C4-2B (cell line): Measurements from ENCODE around the gene INSIG2.

Experiments
- H3K27ac ChIP-seq: fragments of 450-650 bp; 2 replicates; pipeline ENCODE4 v1.5.1; 2017
- CTCF ChIP-seq: fragments of 450-650 bp; conservative IDR thresholded peaks from 2 replicates; pipeline ENCODE4 v1.5.1; 2017; ENCODE audit warnings: mild to moderate bottlenecking
- ZFX ChIP-seq: fragments of 450-650 bp; IDR thresholded peaks from 2 replicates; pipeline ENCODE4 v1.6.1; 2017

INSIG2 gene

GRCh38 chr2:118103951-118104940 is 16.0 kb downstream of the INSIG2 start:
- no peak overlapping the region for H3K27ac ChIP-seq
- TF ChIP-seq CTCF (no peak), ZFX (no peak)

GRCh38 chr2:118105497-118105896 is 17.2 kb downstream of the INSIG2 start:
- TF ChIP-seq CTCF = no peak
- TF ChIP-seq ZFX = no peak
- H3K27ac ChIP-seq = no peak overlapping the region

- no peak overlapping the region for H3K27ac ChIP-seq
- TF ChIP-seq ZFX (no peak), CTCF (no peak)
Measured at GRCh38 chr2:118106926-118107325, 18.7 kb downstream of the INSIG2 start.

- TF ChIP-seq ZFX (no peak), CTCF (no peak)
- no peak overlapping the region for H3K27ac ChIP-seq
Measured at GRCh38 chr2:118110310-118110709, 22.0 kb downstream of the INSIG2 start.

GRCh38 chr2:118110991-118111390 is 22.7 kb downstream of the INSIG2 start:
- no peak overlapping the region for H3K27ac ChIP-seq
- TF ChIP-seq CTCF = no peak
- no peak for TF ChIP-seq ZFX

- H3K27ac ChIP-seq = no peak overlapping the region
- TF ChIP-seq CTCF = no peak
- no peak for TF ChIP-seq ZFX
Measured at GRCh38 chr2:118112771-118113334, 24.6 kb downstream of the INSIG2 start.

- TF ChIP-seq CTCF (no peak), ZFX (no peak)
Measured at GRCh38 chr2:118114863-118115262, 26.6 kb downstream of the INSIG2 start.

More at GRCh38 chr2:118114863-118115262, 26.6 kb downstream of the INSIG2 start:
- H3K27ac ChIP-seq = no peak overlapping the region
